OCI-LY3 (cell line): Measurements from ENCODE around the gene UBAC2.

ENCODE experiments used
- EZH2phosphoT487 ChIP-seq: fragments of 200-600 bp; shearing (Covaris generic); IDR thresholded peaks from 2 replicates; pipeline ENCODE4 v1.6.1; 2018; ENCODE audit warnings: antibody characterized with exemption, mixed run types, low read depth
- TF ChIP-seq, protein P1 (sequence below): fragments of 200-600, 300-600 bp; sonication (generic); IDR thresholded peaks from 2 replicates; pipeline ENCODE4 v1.5.1; 2014; ENCODE audit warnings: antibody characterized with exemption, low read length, low read depth

- TF ChIP-seq, protein P1, sequence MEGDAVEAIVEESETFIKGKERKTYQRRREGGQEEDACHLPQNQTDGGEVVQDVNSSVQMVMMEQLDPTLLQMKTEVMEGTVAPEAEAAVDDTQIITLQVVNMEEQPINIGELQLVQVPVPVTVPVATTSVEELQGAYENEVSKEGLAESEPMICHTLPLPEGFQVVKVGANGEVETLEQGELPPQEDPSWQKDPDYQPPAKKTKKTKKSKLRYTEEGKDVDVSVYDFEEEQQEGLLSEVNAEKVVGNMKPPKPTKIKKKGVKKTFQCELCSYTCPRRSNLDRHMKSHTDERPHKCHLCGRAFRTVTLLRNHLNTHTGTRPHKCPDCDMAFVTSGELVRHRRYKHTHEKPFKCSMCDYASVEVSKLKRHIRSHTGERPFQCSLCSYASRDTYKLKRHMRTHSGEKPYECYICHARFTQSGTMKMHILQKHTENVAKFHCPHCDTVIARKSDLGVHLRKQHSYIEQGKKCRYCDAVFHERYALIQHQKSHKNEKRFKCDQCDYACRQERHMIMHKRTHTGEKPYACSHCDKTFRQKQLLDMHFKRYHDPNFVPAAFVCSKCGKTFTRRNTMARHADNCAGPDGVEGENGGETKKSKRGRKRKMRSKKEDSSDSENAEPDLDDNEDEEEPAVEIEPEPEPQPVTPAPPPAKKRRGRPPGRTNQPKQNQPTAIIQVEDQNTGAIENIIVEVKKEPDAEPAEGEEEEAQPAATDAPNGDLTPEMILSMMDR = no peak
- no peak for TF ChIP-seq EZH2phosphoT487
Measured at GRCh38 chr13:99218545-99218944, 17.9 kb downstream of the UBAC2 start.
